ENCODE measurements around the gene CNGA1. TPM values are rescaled to one million over a fixed set of nuclear protein-coding genes. Genes with fewer than 3 reads are reported as not detected.

Gene CNGA1
- total and polyA plus RNA-seq, 12 donors, result 0.06 to 1.8 (median 0.37) TPM; not detected in 3

GRCh38 chr4:48042979-48043461, 26.5 kb upstream of the CNGA1 start:
- intact Hi-C loops (cut with DNase I), result no loop called here
- no peak for ATAC-seq
- peaks cover 0 to 21% (median 6%) of the 10 kb centered on the region in 9 donors for H3K4me1 ChIP-seq
- peaks cover 0 to 49% (median 0%) of the 10 kb centered on the region in 7 donors for H3K27me3 ChIP-seq
- TF ChIP-seq CTCF (IDR thresholded peaks at IDR 0.05), result no peak
- H3K9me3 ChIP-seq, result no peaks in the 10 kb centered on the region
- H3K36me3 ChIP-seq, result no peaks in the 10 kb centered on the region
- no peak overlapping the region for H3K27ac ChIP-seq
- no peak overlapping the region for H3K4me3 ChIP-seq
- WGBS, 2 donors, result 65 to 78% methylated on average over 3 of the region's 3 CpGs
- no peak for DNase-seq

DNA sequence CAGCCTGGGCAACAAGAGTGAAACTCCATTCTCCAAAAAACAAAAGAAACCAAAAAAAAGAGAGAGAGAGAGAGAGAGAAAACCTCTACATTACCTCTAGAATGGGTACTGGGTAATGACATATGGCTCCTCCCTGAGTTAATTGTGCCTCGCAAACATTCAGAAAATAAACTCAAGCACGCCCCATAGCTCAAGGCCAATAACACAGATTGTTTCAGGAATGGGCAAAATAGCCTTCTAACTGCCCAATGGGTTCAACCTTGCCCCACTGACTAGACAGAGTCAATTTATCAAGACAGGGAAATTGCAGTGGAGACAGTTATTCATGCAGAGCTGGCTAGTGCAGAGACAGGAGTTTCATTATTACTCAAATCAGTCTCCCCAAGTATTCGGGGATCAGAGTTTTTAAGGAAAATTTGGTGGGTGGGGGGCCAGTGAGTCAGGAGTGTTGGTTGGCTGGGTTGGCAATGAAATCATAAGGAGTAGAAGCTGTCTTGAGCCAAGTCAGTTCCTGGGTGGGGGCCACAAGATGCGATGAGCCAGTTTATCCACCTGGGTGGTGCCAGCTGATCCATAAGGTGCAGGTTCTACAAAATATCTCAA, 25.2 kb upstream of the CNGA1 start:
- TF ChIP-seq CTCF (IDR thresholded peaks at IDR 0.05), result no peak
- no peak overlapping the region for H3K27ac ChIP-seq
- H3K9me3 ChIP-seq, result no peaks in the 10 kb centered on the region
- 84 to 87% methylated on average over 4 of the region's 4 CpGs for WGBS, 2 donors
- H3K27me3 ChIP-seq, result peaks cover 0 to 36% (median 0%) of the 10 kb centered on the region in 7 donors
- intact Hi-C loops (cut with DNase I), result no loop called here
- no peaks in the 10 kb centered on the region for H3K36me3 ChIP-seq
- H3K4me1 ChIP-seq, result peaks cover 0 to 10% (median 0%) of the 10 kb centered on the region in 9 donors
- H3K4me3 ChIP-seq, result no peak overlapping the region
- DNase-seq, result no peak
- ATAC-seq, result no peak

GRCh38 chr4:48039561-48039960, 23.1 kb upstream of the CNGA1 start:
- H3K9me3 ChIP-seq, result no peaks in the 10 kb centered on the region
- intact Hi-C loops (cut with DNase I), result no loop called here
- no peak for TF ChIP-seq CTCF (IDR thresholded peaks at IDR 0.05)
- no peak overlapping the region for H3K27ac ChIP-seq
- ATAC-seq (no peak), DNase-seq (no peak)
- peaks cover 0 to 4% (median 0%) of the 10 kb centered on the region in 9 donors for H3K4me1 ChIP-seq
- peaks cover 0 to 15% (median 0%) of the 10 kb centered on the region in 7 donors for H3K27me3 ChIP-seq
- H3K4me3 ChIP-seq, result no peak overlapping the region
- H3K36me3 ChIP-seq, result no peaks in the 10 kb centered on the region

DNA sequence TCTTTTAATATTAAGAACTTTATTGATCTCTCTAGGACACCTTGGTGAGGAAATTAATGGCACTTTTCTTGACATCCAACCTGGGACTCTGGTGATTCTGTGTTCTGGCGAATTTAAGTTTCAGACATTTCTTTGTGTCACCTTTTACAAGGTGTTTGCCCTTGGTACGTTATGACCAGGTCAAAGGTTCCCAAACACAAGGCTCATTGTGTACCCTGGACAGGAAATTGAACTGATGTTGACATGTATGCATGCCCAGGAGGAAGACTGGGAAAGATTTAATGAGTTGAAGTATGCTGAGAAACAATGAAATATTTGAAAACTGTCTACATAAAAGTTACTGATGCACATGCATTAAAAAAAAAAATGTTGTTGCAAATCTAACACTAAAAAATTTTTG, 22.2 kb upstream of the CNGA1 start:
- no peak overlapping the region for H3K4me3 ChIP-seq
- peaks cover 0 to 4% (median 0%) of the 10 kb centered on the region in 9 donors for H3K4me1 ChIP-seq
- H3K36me3 ChIP-seq, result no peaks in the 10 kb centered on the region
- ATAC-seq (no peak), DNase-seq (no peak)
- intact Hi-C loops (cut with DNase I), result no loop called here
- peaks cover 0 to 10% (median 0%) of the 10 kb centered on the region in 7 donors for H3K27me3 ChIP-seq
- no peak overlapping the region for H3K27ac ChIP-seq
- TF ChIP-seq CTCF (IDR thresholded peaks at IDR 0.05), result no peak
- no peaks in the 10 kb centered on the region for H3K9me3 ChIP-seq
- WGBS, 2 donors, result 22 to 35% methylated on average over 2 of the region's 2 CpGs

Data from heart right ventricle (tissue), 16 donors.